HG03521 (cell line): ENCODE results near the gene ABL2.
"Not testable (repeated sequence)": the region's sequence is repeated elsewhere in the genome, so short reads cannot be mapped to it uniquely, and the experiment has no call there.

Source experiments
- ATAC-seq: cut with Tn5 transposase; IDR thresholded peaks from one replicate; pipeline ENCODE4 v1.9.1; 2021; ENCODE audit warnings: mild to moderate bottlenecking, moderate library complexity; ENCODE audit not compliant: unreplicated experiment

Gene ABL2

GRCh38 chr1:179141592-179142251 lies 87.8 kb downstream of the ABL2 start:
- ATAC-seq = no peak

GRCh38 chr1:179138755-179139154 lies 90.7 kb downstream of the ABL2 start:
- not testable (repeated sequence) for ATAC-seq

- no peak for ATAC-seq
Measured at GRCh38 chr1:179137617-179138255, 91.7 kb downstream of the ABL2 start.

DNA sequence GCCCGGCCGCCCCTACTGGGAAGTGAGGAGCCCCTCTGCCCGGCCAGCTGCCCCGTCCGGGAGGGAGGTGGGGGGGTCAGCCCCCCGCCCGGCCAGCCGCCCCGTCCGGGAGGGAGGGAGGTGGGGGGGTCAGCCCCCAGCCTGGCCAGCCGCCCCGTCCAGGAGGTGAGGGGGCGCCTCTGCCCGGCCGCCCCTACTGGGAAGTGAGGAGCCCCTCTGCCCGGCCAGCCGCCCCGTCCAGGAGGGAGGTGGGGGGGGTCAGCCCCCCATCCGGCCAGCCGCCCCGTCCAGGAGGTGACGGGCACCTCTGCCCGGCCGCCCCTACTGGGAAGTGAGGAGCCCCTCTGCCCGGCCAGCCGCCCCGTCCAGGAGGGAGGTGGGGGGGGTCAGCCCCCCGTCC lies 93.8 kb downstream of the ABL2 start:
- not testable (repeated sequence) for ATAC-seq

- not testable (repeated sequence) for ATAC-seq
Measured at GRCh38 chr1:179135168-179135567, 94.3 kb downstream of the ABL2 start.

- peak; percentile 98 for ATAC-seq
Measured at GRCh38 chr1:179129702-179130473, 99.6 kb downstream of the ABL2 start.

GRCh38 chr1:179128520-179128919 lies 101.0 kb downstream of the ABL2 start:
- no peak for ATAC-seq

DNA sequence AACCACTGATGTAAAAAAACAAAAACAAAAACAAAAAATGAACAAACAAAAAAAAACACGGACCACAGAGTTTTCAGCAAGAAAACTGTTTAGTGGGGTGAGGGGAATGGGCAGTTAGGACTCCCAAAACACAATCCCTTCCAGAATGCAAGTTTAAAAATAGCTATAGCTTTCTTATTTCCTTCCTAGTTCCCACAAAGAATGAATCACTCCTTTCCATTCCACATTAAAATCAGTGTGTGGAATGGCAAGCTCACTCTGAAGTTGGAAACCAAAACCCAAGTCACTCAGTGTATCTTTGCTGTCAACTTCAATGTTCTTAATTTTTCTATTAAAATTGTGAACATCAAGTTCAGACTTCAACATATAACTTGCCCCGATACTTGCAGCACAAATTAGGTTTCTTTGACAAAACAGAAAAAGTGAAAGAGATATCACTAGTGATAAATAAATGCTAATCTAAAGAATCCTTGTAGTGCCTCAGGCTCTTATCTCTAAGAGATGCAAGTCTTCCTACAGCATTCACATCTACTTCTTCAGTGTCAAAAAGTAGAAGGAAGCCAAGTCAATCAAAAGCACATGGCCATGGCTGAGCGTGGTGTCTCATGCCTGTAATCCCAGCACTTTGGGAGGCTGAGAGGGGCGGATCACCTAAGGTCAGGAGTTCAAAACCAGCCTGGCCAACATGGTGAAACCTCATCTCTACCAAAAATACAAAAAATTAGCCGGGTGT lies 102.1 kb downstream of the ABL2 start:
- no peak for ATAC-seq

DNA sequence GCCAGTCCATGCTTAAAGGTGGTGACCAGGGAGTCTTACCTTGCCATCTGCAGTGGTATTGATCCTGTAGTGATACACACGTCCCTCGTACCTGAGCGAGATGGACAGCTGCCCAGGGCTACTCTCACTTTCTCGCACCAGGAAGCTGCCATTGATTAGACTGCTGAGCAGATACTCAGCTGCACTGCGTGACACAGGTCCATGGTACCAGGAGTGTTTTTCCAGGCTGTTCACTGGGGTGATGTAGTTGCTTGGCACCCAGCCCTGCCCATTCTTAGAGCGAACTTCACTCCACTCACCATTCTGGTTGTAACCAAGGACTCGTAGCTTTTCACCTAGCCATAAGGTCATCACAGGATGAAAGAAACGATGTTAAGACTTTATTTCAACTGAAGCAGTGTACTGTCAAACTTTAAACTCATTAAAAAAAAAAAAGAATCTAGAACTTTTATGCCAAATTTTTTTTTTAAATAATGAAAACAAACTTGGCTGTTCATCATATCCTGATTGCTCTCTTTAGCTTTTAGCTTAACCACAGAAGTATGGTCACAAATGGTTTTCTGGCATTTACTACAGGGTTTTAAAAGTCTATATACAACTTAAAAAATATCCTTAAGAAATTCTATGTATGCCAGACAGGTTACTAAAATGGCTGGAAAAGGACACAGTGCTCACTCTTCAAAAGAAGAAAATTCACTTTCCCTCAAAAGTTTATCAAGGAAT lies 103.0 kb downstream of the ABL2 start:
- no peak for ATAC-seq

DNA sequence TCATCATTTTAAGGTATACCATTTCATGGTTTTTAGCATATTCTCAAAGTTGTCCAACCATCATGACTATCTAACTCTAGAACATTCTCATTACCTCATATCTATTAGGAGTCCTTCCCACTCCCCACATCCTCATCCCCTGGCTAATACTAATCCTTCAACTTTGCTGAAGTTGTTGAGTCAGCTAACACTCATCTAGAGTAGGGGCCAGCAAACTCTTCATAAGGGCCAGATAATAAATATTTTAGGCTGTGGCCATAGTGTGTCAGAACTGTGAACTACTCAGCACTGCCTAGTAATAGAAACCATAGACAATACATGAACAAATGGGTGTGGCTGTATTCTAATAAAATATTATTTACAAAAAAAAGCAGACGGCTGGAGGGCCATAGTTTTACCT lies 104.6 kb downstream of the ABL2 start:
- no peak for ATAC-seq

- no peak for ATAC-seq
Measured at GRCh38 chr1:179121159-179121938, 108.1 kb downstream of the ABL2 start.

- no peak for ATAC-seq
Measured at GRCh38 chr1:179120736-179121135, 108.7 kb downstream of the ABL2 start.

DNA sequence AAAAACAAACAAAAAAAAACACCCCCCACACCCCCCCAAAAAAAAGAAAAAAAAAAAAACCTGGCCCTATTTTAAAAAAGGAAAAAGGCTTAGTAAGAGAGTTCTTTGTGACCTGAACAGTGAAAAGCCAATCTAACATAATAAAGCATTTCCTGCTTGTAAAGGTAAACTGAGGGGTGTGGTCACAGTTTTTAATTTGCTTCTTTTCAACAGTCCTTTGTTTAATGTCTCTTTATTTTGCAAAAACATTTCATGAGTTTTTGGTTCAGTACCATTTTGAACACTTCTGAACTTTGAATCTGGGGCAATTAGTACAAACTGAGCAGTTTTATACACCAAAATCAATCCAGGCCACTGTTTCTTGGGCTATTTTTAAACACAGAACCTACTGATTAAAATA lies 110.0 kb downstream of the ABL2 start:
- no peak for ATAC-seq

DNA sequence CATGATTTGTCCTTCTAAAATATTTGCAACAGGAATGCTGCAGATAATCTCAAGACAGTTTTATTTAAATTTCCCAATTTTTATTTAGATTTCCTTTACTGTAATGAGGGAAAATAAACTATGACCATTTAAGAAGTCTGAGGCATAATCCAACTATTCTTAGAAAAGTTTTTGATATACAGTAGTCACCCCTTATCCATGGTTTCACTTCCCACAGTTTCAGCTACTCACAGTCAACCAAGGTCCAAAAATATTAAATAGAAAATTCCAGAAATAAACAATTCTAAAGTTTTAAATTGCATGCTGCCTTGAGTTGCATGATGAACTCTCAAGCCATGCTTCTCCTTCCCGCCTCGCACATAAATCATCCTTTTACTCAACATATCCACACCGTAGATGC lies 114.3 kb downstream of the ABL2 start:
- ATAC-seq = no peak

DNA sequence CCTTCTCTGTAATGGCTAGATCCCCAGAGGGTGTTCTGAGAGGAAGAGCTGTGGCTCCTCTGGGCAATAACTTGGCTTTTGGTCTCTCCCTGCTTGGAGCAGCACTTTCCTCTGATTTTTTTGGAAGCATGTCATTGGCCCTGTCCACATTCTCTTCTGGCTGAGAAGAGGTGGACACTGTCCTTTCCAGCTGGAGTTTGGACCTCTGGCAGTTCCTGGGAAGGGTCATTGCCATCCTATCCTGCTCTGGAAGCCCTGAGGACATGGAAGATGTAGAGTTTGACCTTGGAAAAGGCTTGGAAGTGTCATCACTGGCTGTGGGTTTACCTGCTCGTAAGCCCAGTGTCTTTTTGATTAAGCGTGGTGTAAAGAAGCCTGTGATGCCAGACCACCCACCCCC lies 120.8 kb downstream of the ABL2 start:
- ATAC-seq = no peak

DNA sequence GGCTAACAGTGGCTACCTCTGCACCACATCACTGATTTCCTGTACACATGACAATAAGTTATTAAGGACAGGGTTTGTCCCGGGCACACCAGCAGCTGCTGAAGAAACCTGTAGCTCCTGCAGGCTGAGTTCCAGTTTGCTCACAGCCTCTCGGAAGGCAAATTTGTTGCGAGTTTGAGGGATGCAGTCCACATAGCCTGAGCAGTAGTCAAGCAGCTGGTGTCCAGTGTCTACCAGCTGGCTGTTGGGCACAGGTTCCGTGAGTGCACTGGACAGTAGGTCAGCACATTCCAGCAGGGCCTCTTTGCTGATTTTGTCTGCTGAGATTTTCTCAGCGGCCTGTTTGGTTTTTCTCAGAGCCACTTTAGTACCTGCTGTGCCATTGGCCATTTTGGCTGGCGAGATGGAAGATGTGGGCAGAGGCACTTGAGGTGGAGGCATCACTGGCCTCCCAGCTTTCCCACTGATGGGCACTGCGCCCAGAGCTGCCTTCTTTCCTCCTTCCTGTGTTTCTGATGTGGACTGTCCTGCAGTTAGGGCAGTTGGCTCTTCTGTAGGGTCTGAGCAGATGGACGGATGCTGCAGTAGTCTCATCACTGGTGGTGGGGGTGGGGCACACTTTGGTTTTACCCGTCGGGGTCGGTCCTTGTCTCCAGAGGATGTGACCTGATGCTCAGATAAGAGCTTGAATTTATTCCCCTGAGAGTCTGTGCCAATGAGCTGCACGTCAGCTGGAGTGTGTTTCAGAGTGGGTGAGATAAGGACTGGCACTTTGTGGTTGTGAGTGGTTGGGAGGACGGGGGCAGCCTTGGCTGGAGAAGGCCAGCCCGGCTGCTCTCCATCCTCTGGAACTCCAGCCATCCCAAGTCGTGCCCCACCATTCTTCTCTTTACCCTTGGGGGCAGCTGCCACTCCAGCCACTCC lies 121.5 kb downstream of the ABL2 start:
- no peak for ATAC-seq

- ATAC-seq = no peak
Measured at GRCh38 chr1:179105393-179105792, 124.1 kb downstream of the ABL2 start.

- ATAC-seq = no peak
Measured at GRCh38 chr1:179104611-179105250, 124.7 kb downstream of the ABL2 start.
